Spinal cord (tissue), 10 donors: ENCODE results near the gene SUSD4. TPM values are rescaled to one million over a fixed set of nuclear protein-coding genes. Genes with fewer than 3 reads are reported as not detected.
"Not testable (repeated sequence)": the region's sequence is repeated elsewhere in the genome, so short reads cannot be mapped to it uniquely, and the experiment has no call there.

Source experiments
- DNase-seq, 6 donors: peaks; one replicate each; pipeline versions ENCODE4 v3.0.0 to v3.0.0-alpha.2; 2013 to 2015; ENCODE audit warnings: low spot score in 6 of 6, low read depth in 4 of 6
- H3K27ac ChIP-seq: one replicate; pipeline ENCODE4 v1.5.1; 2013; ENCODE audit warnings: low read depth, low read length, control low read depth
- H3K27me3 ChIP-seq: one replicate; pipeline ENCODE4 v1.6.1; 2013; ENCODE audit warnings: low read length; ENCODE audit not compliant: control insufficient read depth, insufficient read depth
- H3K36me3 ChIP-seq: one replicate; pipeline ENCODE4 v1.6.1; 2013; ENCODE audit warnings: low read length; ENCODE audit not compliant: control insufficient read depth, insufficient read depth
- H3K4me1 ChIP-seq: one replicate; pipeline ENCODE4 v1.6.1; 2013; ENCODE audit warnings: low read length; ENCODE audit not compliant: control insufficient read depth, insufficient read depth
- H3K4me3 ChIP-seq: one replicate; pipeline ENCODE4 v1.5.1; 2013; ENCODE audit warnings: low read depth, low read length, control low read depth
- H3K9me3 ChIP-seq: one replicate; pipeline ENCODE4 v1.6.1; 2013; ENCODE audit warnings: low read length; ENCODE audit not compliant: control insufficient read depth, insufficient read depth
- WGBS: methylation state at CpG from one replicate; pipeline ENCODE4 v1.1.5; 2013; ENCODE audit warnings: missing lambda C conversion rate; ENCODE audit not compliant: insufficient coverage; 5-methylcytosine and 5-hydroxymethylcytosine counted together
- polyA plus RNA-seq, 2 donors: library from polyadenylated mRNA; unstranded; fragments of 120-200 nt; gene quantifications; one replicate each; pipeline ENCODE4 v1.2.1, GENCODE V29; 2013; ENCODE audit not compliant: insufficient read length in 2 of 2
- total RNA-seq, 2 donors: library from RNA; depleted of rRNA in 1 of 2; stranded (reverse); fragments of 120-200 nt in 1 of 2; fragments of >200 nt in 1 of 2; gene quantifications; one replicate each; pipeline versions ENCODE4 v1.2.3 to v1.2.4, GENCODE V29; 2013 to 2014
- donor health status: healthy.

Gene SUSD4
- total and polyA plus RNA-seq, 4 donors: 20.2 to 54.4 (median 42.8) TPM

GRCh38 chr1:223290397-223290796 is 73.6 kb downstream of the SUSD4 start:
- 60% methylated on average over 1 of the region's 3 CpGs for WGBS
- H3K4me3 ChIP-seq: no peak overlapping the region
- peaks cover 3% of the 10 kb centered on the region for H3K4me1 ChIP-seq
- no peak for DNase-seq
- H3K9me3 ChIP-seq: no peaks in the 10 kb centered on the region
- no peaks in the 10 kb centered on the region for H3K27me3 ChIP-seq
- no peaks in the 10 kb centered on the region for H3K36me3 ChIP-seq
- no peak overlapping the region for H3K27ac ChIP-seq

- 100% methylated on average over 1 of the region's 3 CpGs for WGBS
Measured at GRCh38 chr1:223289621-223290020, 74.4 kb downstream of the SUSD4 start.

GRCh38 chr1:223288826-223289225 is 75.2 kb downstream of the SUSD4 start:
- no peaks in the 10 kb centered on the region for H3K36me3 ChIP-seq
- DNase-seq: no peak
- no peaks in the 10 kb centered on the region for H3K9me3 ChIP-seq
- no peaks in the 10 kb centered on the region for H3K27me3 ChIP-seq
- no peak overlapping the region for H3K4me3 ChIP-seq
- H3K4me1 ChIP-seq: peaks cover 3% of the 10 kb centered on the region
- 90% methylated on average over 2 of the region's 5 CpGs for WGBS
- H3K27ac ChIP-seq: no peak overlapping the region

More at GRCh38 chr1:223289621-223290020, 74.4 kb downstream of the SUSD4 start:
- no peaks in the 10 kb centered on the region for H3K9me3 ChIP-seq
- H3K36me3 ChIP-seq: no peaks in the 10 kb centered on the region
- peaks cover 3% of the 10 kb centered on the region for H3K4me1 ChIP-seq
- no peak for DNase-seq
- no peaks in the 10 kb centered on the region for H3K27me3 ChIP-seq
- no peak overlapping the region for H3K27ac ChIP-seq
- no peak overlapping the region for H3K4me3 ChIP-seq

GRCh38 chr1:223285452-223285851 is 78.5 kb downstream of the SUSD4 start:
- no peaks in the 10 kb centered on the region for H3K27me3 ChIP-seq
- no peaks in the 10 kb centered on the region for H3K36me3 ChIP-seq
- 100% methylated on average over 1 of the region's 3 CpGs for WGBS
- no peak for DNase-seq
- H3K27ac ChIP-seq: no peak overlapping the region
- no peak overlapping the region for H3K4me3 ChIP-seq
- no peaks in the 10 kb centered on the region for H3K4me1 ChIP-seq
- H3K9me3 ChIP-seq: no peaks in the 10 kb centered on the region

- no CpG with 5 or more reads among the region's 3 CpGs for WGBS
- not testable (repeated sequence) for H3K9me3 ChIP-seq, H3K27me3 ChIP-seq, H3K4me1 ChIP-seq, H3K36me3 ChIP-seq, H3K27ac ChIP-seq, DNase-seq, H3K4me3 ChIP-seq
Measured at GRCh38 chr1:223283697-223284096, 80.3 kb downstream of the SUSD4 start.

- not testable (repeated sequence) for H3K9me3 ChIP-seq, DNase-seq, H3K27me3 ChIP-seq, H3K4me1 ChIP-seq, H3K4me3 ChIP-seq, H3K36me3 ChIP-seq, H3K27ac ChIP-seq
- 86% methylated on average over 8 of the region's 8 CpGs for WGBS
Measured at GRCh38 chr1:223278311-223278710, 85.7 kb downstream of the SUSD4 start.

GRCh38 chr1:223276029-223276428 is 87.9 kb downstream of the SUSD4 start:
- no peak for DNase-seq
- Histone ChIP-seq H3K9me3 (no peaks in the 10 kb centered on the region), H3K4me1 (no peaks in the 10 kb centered on the region), H3K4me3 (no peak overlapping the region), H3K27me3 (no peaks in the 10 kb centered on the region), H3K36me3 (no peaks in the 10 kb centered on the region), H3K27ac (no peak overlapping the region)
- WGBS: 89% methylated on average over 3 of the region's 4 CpGs

GRCh38 chr1:223273511-223273910 is 90.5 kb downstream of the SUSD4 start:
- H3K27ac ChIP-seq: no peak overlapping the region
- no peaks in the 10 kb centered on the region for H3K9me3 ChIP-seq
- 95% methylated on average over 5 of the region's 5 CpGs for WGBS
- H3K4me1 ChIP-seq: no peaks in the 10 kb centered on the region
- no peaks in the 10 kb centered on the region for H3K27me3 ChIP-seq
- DNase-seq: no peak
- H3K36me3 ChIP-seq: no peaks in the 10 kb centered on the region
- no peak overlapping the region for H3K4me3 ChIP-seq

GRCh38 chr1:223271085-223271781 is 92.7 kb downstream of the SUSD4 start:
- Histone ChIP-seq H3K27me3 (no peaks in the 10 kb centered on the region), H3K9me3 (no peaks in the 10 kb centered on the region), H3K4me1 (peaks cover 8% of the 10 kb centered on the region), H3K27ac (no peak overlapping the region), H3K4me3 (no peak overlapping the region), H3K36me3 (no peaks in the 10 kb centered on the region)
- no peak for DNase-seq
- WGBS: 79% methylated on average over 2 of the region's 5 CpGs

GRCh38 chr1:223270155-223270554 is 93.8 kb downstream of the SUSD4 start:
- Histone ChIP-seq H3K27ac (no peak overlapping the region), H3K27me3 (no peaks in the 10 kb centered on the region), H3K4me3 (no peak overlapping the region), H3K9me3 (no peaks in the 10 kb centered on the region), H3K4me1 (peaks cover 8% of the 10 kb centered on the region), H3K36me3 (no peaks in the 10 kb centered on the region)
- WGBS: 95% methylated on average over 5 of the region's 5 CpGs
- DNase-seq: no peak
